OCI-LY7 (cell line): ENCODE data around the gene CHST3. TPM values are rescaled to one million over a fixed set of nuclear protein-coding genes. Genes with fewer than 3 reads are reported as not detected.

Experiments
- BruUV-seq: library from RNA; stranded (reverse); fragments of 400-500 nt; replicated peaks from 2 replicates; lab custom pipeline; 2021; lab: Mats Ljungman, UMichigan
- CTCF ChIA-PET: fragments of 300-600 bp; sonication (Branson Sonifier 250); formaldehyde crosslinking; loops from one replicate; lab custom pipeline; 2022; ENCODE audit warnings: antibody characterized with exemption; ENCODE audit not compliant: unreplicated experiment; lab: Charles Lee
- POLR2A ChIA-PET: fragments of 300-600 bp; sonication (Branson Sonifier 250); formaldehyde crosslinking; loops from one replicate; lab custom pipeline; 2022; ENCODE audit warnings: antibody characterized with exemption; lab: Charles Lee
- DNase-seq: peaks from one replicate; pipeline ENCODE4 v3.0.0-alpha.2; 2015; ENCODE audit warnings: low spot score
- H2AFZ ChIP-seq: fragments of 200-600 bp; sonication (generic), shearing (Covaris generic); 2 replicates; pipeline ENCODE4 v1.6.1; 2014; ENCODE audit warnings: mild to moderate bottlenecking, antibody characterized with exemption, low read length, moderate library complexity
- H3K27ac ChIP-seq: fragments of 200-600 bp; sonication (generic); 2 replicates; pipeline ENCODE4 v1.5.1; 2014; ENCODE audit warnings: mixed run types, low read depth, mild to moderate bottlenecking, moderate library complexity, low read length, inconsistent platforms; ENCODE audit not compliant: poor library complexity, severe bottlenecking
- H3K36me3 ChIP-seq: fragments of 200-600 bp; sonication (generic); 2 replicates; pipeline ENCODE4 v1.6.1; 2014; ENCODE audit warnings: mild to moderate bottlenecking, antibody characterized with exemption, low read length, moderate library complexity, mixed read lengths; ENCODE audit not compliant: insufficient read depth
- H3K4me1 ChIP-seq: fragments of 200-600 bp; sonication (generic); 2 replicates; pipeline ENCODE4 v1.5.1; 2014; ENCODE audit warnings: mild to moderate bottlenecking, low read length; ENCODE audit not compliant: insufficient read depth, poor library complexity, severe bottlenecking
- H3K4me2 ChIP-seq: fragments of 200-600 bp; sonication (generic); 2 replicates; pipeline ENCODE4 v1.6.1; 2014; ENCODE audit warnings: mild to moderate bottlenecking, low read length
- H3K4me3 ChIP-seq: fragments of 200-600 bp; sonication (generic); 2 replicates; pipeline ENCODE4 v1.5.1; 2014; ENCODE audit warnings: mild to moderate bottlenecking, low read depth, low read length; ENCODE audit not compliant: poor library complexity, severe bottlenecking
- H3K79me2 ChIP-seq: fragments of 200-600 bp; sonication (generic); 2 replicates; pipeline ENCODE4 v1.6.1; 2016; ENCODE audit warnings: low read depth, mild to moderate bottlenecking, low read length, moderate library complexity, mixed read lengths; ENCODE audit not compliant: insufficient read depth
- H3K9me2 ChIP-seq: fragments of 200-600 bp; sonication (generic); 2 replicates; pipeline ENCODE4 v1.6.1; 2016; ENCODE audit warnings: mild to moderate bottlenecking, low read length, mixed read lengths; ENCODE audit not compliant: insufficient read depth
- H3K9me3 ChIP-seq: fragments of 200-600 bp; sonication (generic); 2 replicates; pipeline ENCODE4 v1.6.1; 2014; ENCODE audit warnings: mild to moderate bottlenecking, mixed run types, low read length, mixed read lengths
- H4K20me1 ChIP-seq: fragments of 200-600 bp; sonication (generic); 2 replicates; pipeline ENCODE4 v1.6.1; 2014; ENCODE audit warnings: mild to moderate bottlenecking, antibody characterized with exemption, low read length, moderate library complexity, mixed read lengths; ENCODE audit not compliant: insufficient read depth
- CTCF ChIP-seq: fragments of 200-600 bp; sonication (generic); conservative IDR thresholded peaks from 2 replicates; pipeline ENCODE4 v1.5.1; 2014; ENCODE audit warnings: mild to moderate bottlenecking, antibody characterized with exemption, low read length, moderate library complexity, mixed read lengths
- EZH2phosphoT487 ChIP-seq: fragments of 200-600 bp; sonication (generic); IDR thresholded peaks from 2 replicates; pipeline ENCODE4 v1.6.1; 2018; ENCODE audit warnings: low read depth, borderline replicate concordance, mild to moderate bottlenecking, mixed run types, antibody characterized with exemption, low read length, moderate library complexity, mixed read lengths
- intact Hi-C: fragments of 100-400 bp; cut with micrococcal nuclease; formaldehyde crosslinking; loops from one replicate; pipeline ENCODE4 v1.10.0; 2022; ENCODE audit not compliant: unreplicated experiment
- total RNA-seq, 2 experiments: library from RNA; depleted of rRNA in 1 of 2; stranded (reverse); fragments of >200 nt in 1 of 2; shearing (Covaris generic) in 1 of 2; gene quantifications; 2 replicates each; pipeline ENCODE4 v1.2.3, GENCODE V29; 2014 to 2022

CHST3 gene
- total RNA-seq, 2 experiments from 2014 or later = not detected

GRCh38 chr10:72013202-72013945, 49.2 kb downstream of the CHST3 start:
- ChIA-PET POLR2A (no interaction called here), CTCF (no interaction called here)
- Histone ChIP-seq H3K79me2 (no peaks in the 10 kb centered on the region), H3K4me1 (no peaks in the 10 kb centered on the region), H3K9me3 (no peaks in the 10 kb centered on the region), H3K4me3 (no peak overlapping the region), H2AFZ (no peak overlapping the region), H3K27ac (no peak overlapping the region), H3K9me2 (no peaks in the 10 kb centered on the region), H3K4me2 (no peak overlapping the region), H4K20me1 (no peaks in the 10 kb centered on the region), H3K36me3 (no peaks in the 10 kb centered on the region)
- DNase-seq = no peak
- intact Hi-C loops = no loop called here
- TF ChIP-seq EZH2phosphoT487 = no peak
- TF ChIP-seq CTCF = no peak
- BruUV-seq = no TSS peak

- H3K36me3 ChIP-seq = no peaks in the 10 kb centered on the region
- no peaks in the 10 kb centered on the region for H3K79me2 ChIP-seq
- ChIA-PET CTCF (no interaction called here), POLR2A (no interaction called here)
- H3K4me3 ChIP-seq = no peak overlapping the region
- no peaks in the 10 kb centered on the region for H4K20me1 ChIP-seq
- H3K4me1 ChIP-seq = no peaks in the 10 kb centered on the region
- DNase-seq = no peak
- H2AFZ ChIP-seq = no peak overlapping the region
- TF ChIP-seq CTCF (no peak), EZH2phosphoT487 (no peak)
- BruUV-seq = no TSS peak
- no peaks in the 10 kb centered on the region for H3K9me3 ChIP-seq
- H3K4me2 ChIP-seq = no peak overlapping the region
- intact Hi-C loops = no loop called here
- no peaks in the 10 kb centered on the region for H3K9me2 ChIP-seq
- no peak overlapping the region for H3K27ac ChIP-seq
These were observed 50.0 kb downstream of the CHST3 start for GRCh38 chr10:72014197-72014596.

GRCh38 chr10:72014785-72015480, 50.7 kb downstream of the CHST3 start:
- DNase-seq = no peak
- intact Hi-C loops = no loop called here
- no TSS peak for BruUV-seq
- POLR2A ChIA-PET = no interaction called here
- Histone ChIP-seq H4K20me1 (no peaks in the 10 kb centered on the region), H3K36me3 (no peaks in the 10 kb centered on the region), H3K9me2 (no peaks in the 10 kb centered on the region), H3K9me3 (no peaks in the 10 kb centered on the region), H3K79me2 (no peaks in the 10 kb centered on the region), H2AFZ (no peak overlapping the region), H3K27ac (no peak overlapping the region), H3K4me1 (no peaks in the 10 kb centered on the region), H3K4me2 (no peak overlapping the region), H3K4me3 (no peak overlapping the region)
- CTCF ChIA-PET = no interaction called here
- no peak for TF ChIP-seq EZH2phosphoT487
- no peak for TF ChIP-seq CTCF
